ENCODE data around the gene SLC9A8.
"Not testable (repeated sequence)": the region's sequence is repeated elsewhere in the genome, so short reads cannot be mapped to it uniquely, and the experiment has no call there.

Gene SLC9A8, protein sequence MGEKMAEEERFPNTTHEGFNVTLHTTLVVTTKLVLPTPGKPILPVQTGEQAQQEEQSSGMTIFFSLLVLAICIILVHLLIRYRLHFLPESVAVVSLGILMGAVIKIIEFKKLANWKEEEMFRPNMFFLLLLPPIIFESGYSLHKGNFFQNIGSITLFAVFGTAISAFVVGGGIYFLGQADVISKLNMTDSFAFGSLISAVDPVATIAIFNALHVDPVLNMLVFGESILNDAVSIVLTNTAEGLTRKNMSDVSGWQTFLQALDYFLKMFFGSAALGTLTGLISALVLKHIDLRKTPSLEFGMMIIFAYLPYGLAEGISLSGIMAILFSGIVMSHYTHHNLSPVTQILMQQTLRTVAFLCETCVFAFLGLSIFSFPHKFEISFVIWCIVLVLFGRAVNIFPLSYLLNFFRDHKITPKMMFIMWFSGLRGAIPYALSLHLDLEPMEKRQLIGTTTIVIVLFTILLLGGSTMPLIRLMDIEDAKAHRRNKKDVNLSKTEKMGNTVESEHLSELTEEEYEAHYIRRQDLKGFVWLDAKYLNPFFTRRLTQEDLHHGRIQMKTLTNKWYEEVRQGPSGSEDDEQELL

DNA sequence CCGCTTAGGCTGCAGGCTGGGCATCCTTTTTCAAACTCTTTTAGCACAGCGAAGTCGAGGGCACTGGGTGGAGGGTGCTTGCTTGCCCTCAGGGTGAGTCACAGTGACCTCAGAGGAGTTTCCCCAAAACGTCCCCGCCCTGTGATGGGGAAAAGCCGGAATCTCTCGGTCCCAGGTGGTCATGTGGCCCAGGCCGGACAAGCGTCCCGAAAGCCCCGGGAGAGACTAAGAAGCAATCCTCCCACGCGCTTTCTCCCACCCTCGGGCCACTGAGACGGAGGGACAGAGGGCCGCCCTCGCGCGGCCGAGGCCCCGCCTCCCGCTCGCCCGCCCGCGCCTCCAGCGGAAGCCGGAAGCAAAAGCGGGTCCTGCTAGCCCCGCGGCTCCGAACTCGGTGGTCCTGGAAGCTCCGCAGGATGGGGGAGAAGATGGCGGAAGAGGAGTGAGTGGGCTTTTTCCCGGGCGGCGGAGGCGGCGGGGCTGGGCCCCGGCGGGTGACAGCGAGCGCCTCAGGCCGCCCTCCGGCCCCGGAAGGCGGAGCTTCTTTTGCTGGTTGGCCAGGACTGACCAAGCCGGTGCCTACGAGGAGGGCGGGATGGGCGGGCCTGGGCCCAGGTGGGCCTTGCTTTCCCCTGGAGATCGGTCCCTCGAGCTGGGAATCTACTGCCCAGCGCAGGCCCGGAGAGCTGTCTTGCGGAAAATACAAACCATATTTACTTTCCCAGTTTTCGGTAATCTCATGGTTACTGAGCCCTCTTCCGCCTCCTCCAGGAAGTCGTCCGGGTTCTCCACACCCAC lies at the start of gene SLC9A8:
SLC9A8 (plus strand) TSS at position 322 of the 798 bp plus-strand sequence; CDS start at position 417, 95 bp downstream.
- DNase-seq (ENCODE audit: low read depth in 3 of 3, low spot score in 1 of 3), result peak; percentile 60 to 67 (median 61)

DNA sequence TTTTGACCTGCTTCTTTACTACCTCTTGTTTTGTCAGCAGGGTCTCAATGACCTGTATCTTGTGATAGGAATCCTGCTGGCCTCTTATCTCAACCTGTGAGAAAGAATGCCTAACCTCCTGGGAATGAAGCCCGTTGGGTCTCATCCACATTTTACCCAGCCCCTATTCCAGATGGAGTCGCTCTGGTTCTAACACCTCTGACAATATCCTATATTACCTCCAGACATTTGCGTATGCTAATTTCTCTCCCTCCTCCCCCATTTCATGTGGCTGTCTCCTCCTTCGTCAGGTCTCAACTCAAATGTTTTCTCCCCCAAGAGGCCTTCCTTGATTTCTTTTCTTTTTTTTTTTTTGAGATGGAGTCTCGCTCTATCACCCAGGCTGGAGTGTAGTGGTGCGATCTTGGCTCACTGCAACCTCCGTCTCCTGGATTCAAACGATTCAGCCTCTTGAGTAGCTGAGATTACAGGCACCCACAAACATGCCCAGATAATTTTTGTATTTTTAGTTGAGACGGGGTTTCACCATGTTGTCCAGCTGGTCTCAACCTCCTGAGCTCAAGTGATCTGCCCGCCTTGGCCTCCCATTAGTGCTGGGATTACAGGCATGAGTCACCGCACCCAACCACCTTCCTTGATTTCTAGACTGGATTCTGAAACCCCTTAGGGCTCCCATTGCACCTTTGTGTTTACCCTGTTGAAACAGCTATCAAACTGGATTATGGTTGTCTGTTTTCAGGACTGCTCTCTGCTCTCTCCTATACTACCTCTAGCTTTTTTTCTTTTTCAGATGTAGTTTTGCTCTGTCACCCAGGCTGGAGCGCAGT lies 49.5 kb upstream of the SLC9A8 start:
- DNase-seq (ENCODE audit: low read depth in 3 of 3, low spot score in 1 of 3), result no peak

GRCh38 chr20:49765413-49765736 lies 47.3 kb upstream of the SLC9A8 start:
- no peak for DNase-seq (ENCODE audit: low read depth in 3 of 3, low spot score in 1 of 3)

DNA sequence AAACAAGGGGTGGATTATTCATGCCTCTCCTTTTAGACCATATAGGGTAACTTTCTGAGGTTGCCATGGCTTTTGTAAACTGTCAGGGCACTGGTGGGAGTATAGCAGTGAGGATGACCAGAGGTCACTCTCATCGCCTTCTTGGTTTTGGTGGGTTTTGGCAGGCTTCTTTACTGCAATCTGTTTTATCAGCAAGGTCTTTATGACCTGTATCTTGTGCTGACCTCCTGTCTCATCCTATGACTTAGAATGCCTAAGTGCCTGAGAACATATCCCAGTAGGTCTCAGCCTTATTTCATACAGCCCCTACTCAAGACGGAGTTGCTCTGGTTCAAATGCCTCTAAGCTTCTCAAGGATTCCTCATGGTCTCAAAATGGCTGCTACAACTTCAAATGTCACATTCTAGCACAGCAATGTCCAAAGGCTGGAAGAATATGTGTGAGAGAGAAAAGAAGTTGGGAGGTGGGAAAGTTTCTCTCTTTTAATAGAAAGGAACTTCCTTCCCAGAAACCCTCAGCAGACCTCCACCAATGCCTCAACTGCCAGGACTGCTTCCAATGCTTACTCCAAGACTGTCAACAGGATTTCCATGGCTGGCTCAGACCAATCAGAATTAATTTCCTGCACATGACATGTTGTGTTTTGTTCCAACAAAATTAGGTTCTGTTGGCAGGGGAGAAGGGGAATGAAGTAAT lies 46.6 kb upstream of the SLC9A8 start:
- no peak for DNase-seq (ENCODE audit: low read depth in 3 of 3, low spot score in 1 of 3)

DNA sequence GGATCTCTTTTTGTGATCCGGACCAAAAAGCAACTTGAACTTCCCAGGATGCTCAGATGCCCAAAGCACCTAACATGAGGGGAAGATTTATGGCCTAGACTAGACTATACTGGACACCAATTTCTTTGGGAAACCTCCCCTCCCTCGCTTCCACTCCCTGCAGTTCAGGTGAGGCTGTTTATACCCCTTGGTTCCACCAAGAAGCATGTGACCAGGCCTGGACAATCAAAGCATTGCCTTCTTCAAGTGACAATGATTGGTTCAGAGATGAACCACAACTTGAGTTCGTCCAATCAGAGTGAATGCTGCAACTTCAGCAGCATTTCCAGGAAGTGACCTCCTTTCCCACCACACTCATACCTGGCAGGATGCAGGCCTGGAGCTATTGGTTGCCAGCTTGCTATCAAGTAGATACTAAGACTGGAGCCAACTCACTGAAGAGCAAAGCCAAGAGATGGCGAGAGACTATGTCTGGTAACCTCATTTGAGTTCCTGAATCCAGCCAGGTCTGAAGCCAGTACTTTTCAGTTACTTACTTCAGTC lies 45.6 kb upstream of the SLC9A8 start:
- no peak for DNase-seq (ENCODE audit: low read depth in 3 of 3, low spot score in 1 of 3)

DNA sequence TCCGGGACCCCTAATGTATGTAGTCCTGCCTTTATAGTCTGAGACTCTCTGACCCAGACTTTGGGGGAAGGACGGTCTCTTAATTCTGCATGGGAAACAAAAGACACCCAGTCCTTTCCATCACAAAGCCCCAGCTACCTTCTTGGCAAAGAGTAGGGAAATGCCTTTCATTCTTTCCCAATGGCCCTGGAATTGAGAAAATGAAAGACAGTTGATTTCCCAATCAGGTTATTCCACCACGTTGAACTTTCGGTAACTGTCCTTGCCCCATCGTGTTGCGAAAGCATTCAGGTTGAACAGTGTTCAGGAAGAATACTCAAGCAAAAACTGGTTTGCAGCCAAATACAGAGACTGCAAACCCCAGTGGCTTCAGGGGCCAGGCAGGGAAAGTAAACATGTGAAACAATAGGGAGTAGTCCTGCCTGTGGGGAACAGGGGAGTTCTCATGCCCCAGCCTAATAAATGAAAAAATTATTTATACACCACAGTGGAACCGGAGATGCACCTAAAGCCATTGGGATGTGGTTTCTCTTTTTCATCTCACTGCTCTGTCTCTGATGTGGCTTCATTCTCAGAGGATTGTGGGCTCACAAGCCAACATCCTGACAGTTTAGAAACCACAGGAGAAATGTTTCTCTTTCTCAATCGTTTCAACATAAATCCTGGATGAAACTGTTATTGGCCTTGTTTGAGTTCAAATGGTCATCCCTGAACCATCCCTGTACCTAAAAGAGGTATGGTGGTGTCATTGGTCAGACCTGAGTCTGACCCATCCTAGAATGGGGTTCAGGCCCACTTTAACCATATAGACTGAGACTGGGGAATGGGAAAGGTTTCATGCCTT lies 44.2 kb upstream of the SLC9A8 start:
- no peak for DNase-seq (ENCODE audit: low read depth in 3 of 3, low spot score in 1 of 3)

- no peak for DNase-seq (ENCODE audit: low read depth in 3 of 3, low spot score in 1 of 3)
These were observed 43.5 kb upstream of the SLC9A8 start for GRCh38 chr20:49769048-49769581.

GRCh38 chr20:49770634-49771033 lies 42.0 kb upstream of the SLC9A8 start:
- no peak for DNase-seq (ENCODE audit: low read depth in 3 of 3, low spot score in 1 of 3)

- not testable (repeated sequence) for DNase-seq (ENCODE audit: low read depth in 3 of 3, low spot score in 1 of 3)
These were observed 38.4 kb upstream of the SLC9A8 start for GRCh38 chr20:49774213-49774612.

DNA sequence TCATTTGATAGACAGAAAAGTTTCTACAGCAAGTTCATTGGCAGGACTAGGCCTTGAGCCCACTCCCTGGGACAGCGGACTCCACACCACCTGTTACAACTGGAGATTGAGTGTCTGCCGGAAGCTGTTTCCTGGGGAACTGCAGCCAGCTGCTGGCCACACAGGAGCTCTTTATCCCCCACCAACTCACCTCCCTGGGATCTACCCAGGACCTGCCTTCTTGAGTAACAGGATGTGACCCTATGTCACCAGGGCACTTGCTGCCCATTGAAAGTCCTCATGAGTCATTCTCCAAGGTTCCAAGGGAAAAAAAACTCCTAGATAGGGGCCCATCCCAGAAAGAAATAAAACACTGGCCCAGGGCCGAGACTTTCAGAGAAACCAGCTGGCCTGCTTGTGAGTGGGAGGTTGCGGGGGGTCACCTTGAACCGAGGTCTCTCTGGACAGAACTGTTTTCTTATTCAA lies 37.4 kb upstream of the SLC9A8 start:
- no peak for DNase-seq (ENCODE audit: low read depth in 3 of 3, low spot score in 1 of 3)

DNA sequence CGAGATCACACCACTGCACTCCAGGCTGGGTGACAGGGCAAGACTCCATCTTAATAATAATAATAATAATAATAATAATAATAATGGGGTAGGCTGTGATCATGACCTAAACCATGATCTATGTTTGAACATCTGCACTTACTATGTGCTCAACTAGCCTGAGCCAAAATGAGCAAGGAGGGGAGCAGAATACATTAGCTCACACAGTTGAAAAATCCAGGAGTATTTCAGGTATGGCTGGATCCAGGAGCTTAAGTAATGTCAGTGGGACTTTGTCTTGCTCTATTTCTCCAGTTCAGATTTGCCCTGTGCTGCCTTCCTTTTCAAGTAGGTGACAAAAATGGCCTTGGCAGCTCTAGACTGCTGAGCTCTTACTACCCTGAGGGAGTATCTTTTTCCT lies 32.7 kb upstream of the SLC9A8 start:
- DNase-seq (ENCODE audit: low read depth in 3 of 3, low spot score in 1 of 3), result no peak

GRCh38 chr20:49781676-49782075 lies 31.0 kb upstream of the SLC9A8 start:
- DNase-seq (ENCODE audit: low read depth in 3 of 3, low spot score in 1 of 3), result no peak

DNA sequence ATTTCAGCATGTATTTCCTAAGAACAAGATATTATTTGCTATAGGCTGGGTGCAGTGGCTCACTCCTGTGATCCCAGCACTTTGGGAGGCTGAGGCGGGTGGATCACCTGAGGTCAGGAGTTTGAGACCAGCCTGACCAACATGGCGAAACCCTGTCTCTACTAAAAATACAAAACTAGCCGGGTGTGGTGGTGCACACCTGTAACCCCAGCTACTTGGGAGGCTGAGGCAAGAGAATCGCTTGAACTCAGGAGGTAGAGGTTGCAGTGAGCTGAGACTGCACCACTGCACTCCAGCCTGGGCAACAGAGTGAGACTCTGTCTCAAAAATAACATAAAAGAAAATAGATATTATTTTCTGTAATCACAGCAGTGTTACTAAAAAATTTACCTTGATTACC lies 30.2 kb upstream of the SLC9A8 start:
- not testable (repeated sequence) for DNase-seq (ENCODE audit: low read depth in 3 of 3, low spot score in 1 of 3)

DNA sequence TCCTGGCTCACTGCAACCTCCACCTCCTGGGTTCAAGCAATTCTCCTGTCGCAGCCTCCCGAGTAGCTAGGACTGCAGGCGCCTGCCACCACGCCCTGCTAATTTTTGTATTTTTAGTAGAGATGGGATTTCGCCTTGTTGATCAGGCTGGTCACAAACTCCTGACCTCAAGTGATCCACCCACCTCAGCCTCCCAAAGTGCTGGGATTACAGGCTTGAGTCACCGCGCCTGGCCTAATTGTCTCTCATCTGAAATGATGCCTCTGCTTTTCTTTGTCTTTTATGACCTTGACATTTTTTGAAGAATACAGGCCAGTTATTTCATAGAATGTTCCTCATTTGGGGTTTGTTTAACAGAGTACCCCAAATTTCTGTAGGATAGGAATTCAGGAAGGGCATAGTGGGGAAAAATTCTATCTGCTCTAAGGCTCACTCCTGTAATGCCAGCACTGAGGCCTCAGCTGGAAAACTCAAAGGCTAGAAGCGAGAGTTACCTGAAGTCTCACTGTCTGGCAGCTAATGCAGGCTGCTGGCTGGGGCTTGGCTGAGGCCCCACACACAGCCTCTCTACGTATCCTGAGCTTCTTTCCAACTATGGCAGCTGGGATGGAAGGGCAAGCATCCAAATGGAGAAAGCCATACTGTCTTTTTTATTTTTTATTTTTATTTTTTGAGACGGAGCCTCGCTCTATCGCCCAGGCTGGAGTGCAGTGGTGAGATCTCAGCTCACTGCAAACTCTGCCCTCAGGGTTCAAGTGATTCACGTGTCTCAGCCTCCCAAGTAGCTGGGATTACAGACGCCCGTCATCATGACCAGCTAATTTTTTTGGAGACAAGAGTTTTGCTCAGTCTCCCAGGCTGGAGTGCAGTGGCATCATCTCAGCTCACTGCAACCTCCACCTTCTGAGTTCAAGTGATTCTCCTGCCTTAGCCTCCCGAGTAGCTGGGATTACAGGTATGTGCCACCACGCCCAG lies 29.3 kb upstream of the SLC9A8 start:
- DNase-seq (ENCODE audit: low read depth in 3 of 3, low spot score in 1 of 3), result not testable (repeated sequence)

DNA sequence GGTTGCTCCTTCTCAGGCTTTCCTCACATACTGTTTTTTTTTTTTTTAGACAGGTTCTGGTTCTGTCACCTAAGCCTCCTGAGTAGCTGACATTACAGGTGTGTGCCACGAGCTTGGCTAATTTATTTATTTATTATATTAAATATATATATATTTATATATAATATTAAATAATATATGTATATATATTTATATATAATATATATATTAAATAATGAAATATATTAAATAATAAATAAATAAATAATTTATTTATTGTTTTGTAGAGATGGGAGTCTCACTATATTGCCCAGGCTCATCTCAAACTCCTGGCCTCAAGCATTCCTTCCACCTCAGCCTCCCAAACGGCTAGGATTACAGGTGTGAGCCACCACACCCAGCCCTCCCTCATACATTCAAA lies 28.3 kb upstream of the SLC9A8 start:
- DNase-seq (ENCODE audit: low read depth in 3 of 3, low spot score in 1 of 3), result no peak

DNA sequence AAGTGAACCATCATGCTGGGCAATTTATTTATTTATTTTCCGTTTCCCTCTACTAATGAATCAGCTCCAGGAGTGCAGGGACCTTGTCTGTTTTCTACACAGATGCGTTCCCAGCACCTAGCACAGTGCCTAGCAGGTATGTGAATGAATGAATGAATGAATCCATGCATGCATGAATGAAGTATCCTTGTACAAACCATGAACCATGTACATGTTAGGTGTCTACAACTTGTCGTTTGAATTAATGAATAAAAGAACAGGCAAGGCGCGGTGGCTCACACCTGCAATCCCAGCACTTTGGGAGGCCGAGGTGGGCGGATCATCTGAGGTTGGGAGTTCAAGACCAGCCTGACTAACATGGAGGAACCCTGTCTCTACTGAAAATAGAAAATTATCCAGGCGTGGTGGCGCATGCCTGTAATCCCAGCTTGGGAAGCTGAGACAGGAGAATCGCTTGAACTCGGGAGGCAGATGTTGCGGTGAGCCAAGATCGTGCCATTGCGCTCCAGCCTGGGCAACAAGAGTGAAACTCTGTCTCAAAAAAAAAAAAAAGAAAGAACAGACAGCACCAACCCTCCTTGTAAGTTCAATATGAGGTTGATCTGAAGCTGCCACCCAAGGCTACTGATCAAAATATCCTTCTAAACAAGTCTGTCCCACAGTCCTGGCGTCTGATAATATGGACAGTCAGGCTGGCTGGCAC lies 27.3 kb upstream of the SLC9A8 start:
- DNase-seq (ENCODE audit: low read depth in 3 of 3, low spot score in 1 of 3), result no peak

DNA sequence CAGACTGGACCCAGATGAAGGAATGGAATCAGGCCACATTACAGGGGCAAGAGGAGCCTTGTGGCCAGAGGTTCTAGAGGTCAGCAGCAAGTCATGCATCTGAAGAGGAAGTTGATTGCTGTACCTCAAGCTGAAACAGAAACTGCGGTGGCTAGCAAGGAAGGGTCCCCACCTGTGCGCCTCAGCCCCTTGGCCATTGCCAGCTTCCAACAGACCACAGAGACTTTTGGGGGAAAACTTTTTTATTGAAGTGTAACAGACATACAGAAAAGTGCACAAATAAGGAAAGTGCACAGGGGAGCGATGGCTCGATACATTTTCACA lies 26.8 kb upstream of the SLC9A8 start:
- DNase-seq (ENCODE audit: low read depth in 3 of 3, low spot score in 1 of 3), result no peak

Data from stimulated activated CD4-positive, alpha-beta T cell treated with anti-CD3 and anti-CD28 coated beads, TNF-alpha, amount 100 ng/mL, for 1 hour (primary cell).